HG03575 (cell line): ENCODE results near the gene CTDSP2.

Experiments used
- ATAC-seq: cut with Tn5 transposase; IDR thresholded peaks from one replicate; pipeline ENCODE4 v1.9.1; 2021; ENCODE audit not compliant: unreplicated experiment, insufficient number of reproducible peaks, low FRiP score; ENCODE audit errors: extremely low read depth

CTDSP2 gene

GRCh38 chr12:57803319-57803893 is 43.1 kb downstream of the CTDSP2 start:
- ATAC-seq = no peak

- no peak for ATAC-seq
These were observed 43.9 kb downstream of the CTDSP2 start for GRCh38 chr12:57802607-57803006.

GRCh38 chr12:57800965-57801364 is 45.6 kb downstream of the CTDSP2 start:
- no peak for ATAC-seq

- no peak for ATAC-seq
These were observed 48.6 kb downstream of the CTDSP2 start for GRCh38 chr12:57797933-57798332.

- ATAC-seq = no peak
These were observed 49.5 kb downstream of the CTDSP2 start for GRCh38 chr12:57796996-57797395.

GRCh38 chr12:57795354-57795753 is 51.2 kb downstream of the CTDSP2 start:
- ATAC-seq = no peak

- no peak for ATAC-seq
These were observed 52.6 kb downstream of the CTDSP2 start for GRCh38 chr12:57793920-57794319.

- no peak for ATAC-seq
These were observed 62.7 kb downstream of the CTDSP2 start for GRCh38 chr12:57783861-57784260.

GRCh38 chr12:57783466-57783801 is 63.1 kb downstream of the CTDSP2 start:
- no peak for ATAC-seq

- peak; percentile 38 for ATAC-seq
These were observed 63.7 kb downstream of the CTDSP2 start, which contains the start of gene TSFM for GRCh38 chr12:57782608-57783465. TSFM (plus strand) TSS chr12:57782787; CDS start chr12:57782802, 15 bp downstream.

GRCh38 chr12:57782243-57782607 is 64.3 kb downstream of the CTDSP2 start:
- no peak for ATAC-seq

GRCh38 chr12:57781801-57782200 is 64.7 kb downstream of the CTDSP2 start:
- ATAC-seq = no peak

GRCh38 chr12:57781244-57781643 is 65.3 kb downstream of the CTDSP2 start:
- no peak for ATAC-seq

- no peak for ATAC-seq
These were observed 66.1 kb downstream of the CTDSP2 start for GRCh38 chr12:57780284-57780897.

- ATAC-seq = no peak
These were observed 66.8 kb downstream of the CTDSP2 start for GRCh38 chr12:57779736-57780135.

GRCh38 chr12:57777911-57778310 is 68.6 kb downstream of the CTDSP2 start:
- no peak for ATAC-seq

- ATAC-seq = no peak
These were observed 69.2 kb downstream of the CTDSP2 start for GRCh38 chr12:57777367-57777766.

GRCh38 chr12:57776247-57776587 is 70.3 kb downstream of the CTDSP2 start:
- no peak for ATAC-seq

GRCh38 chr12:57775563-57776246 is 70.8 kb downstream of the CTDSP2 start:
- ATAC-seq = no peak

GRCh38 chr12:57775044-57775443 is 71.5 kb downstream of the CTDSP2 start:
- no peak for ATAC-seq
